H1 (cell line): ENCODE measurements around the gene CERKL. TPM values are rescaled to one million over a fixed set of nuclear protein-coding genes. Genes with fewer than 3 reads are reported as not detected.

ENCODE experiments used
- CTCF ChIA-PET: fragments of 300-600 bp; sonication (Branson Sonifier 250); formaldehyde crosslinking; loops from one replicate; lab custom pipeline; 2021; ENCODE audit not compliant: partially characterized antibody; lab: Charles Lee
- POLR2A ChIA-PET: fragments of 300-600 bp; sonication (Branson Sonifier 250); formaldehyde crosslinking; loops from one replicate; lab custom pipeline; 2021; ENCODE audit warnings: inconsistent platforms; ENCODE audit not compliant: partially characterized antibody; lab: Charles Lee
- DNase-seq, 2 experiments: peaks; one replicate each; pipeline versions ENCODE4 v3.0.0 to v3.0.0-alpha.2; 2010 to 2022; ENCODE audit warnings: low spot score in 2 of 2, low read depth in 1 of 2, mixed read lengths in 1 of 2
- FAIRE-seq: peaks from 2 replicates; lab custom pipeline; 2011; peaks lifted over from hg19 to GRCh38; lab: Jason Lieb, UNC
- H2AFZ ChIP-seq: 2 replicates; pipeline ENCODE4 v1.8.1; 2012; ENCODE audit warnings: low read length, inconsistent platforms
- H2AK5ac ChIP-seq: 2 replicates; pipeline ENCODE4 v1.6.1; 2013; ENCODE audit warnings: low read depth, low read length
- H2BK120ac ChIP-seq: replicated peaks from 2 replicates; pipeline ENCODE3; 2013; ENCODE audit warnings: low read depth, low read length, inconsistent platforms
- H2BK12ac ChIP-seq: 2 replicates; pipeline ENCODE4 v1.6.1; 2013; ENCODE audit warnings: low read depth, low read length
- H2BK15ac ChIP-seq: 2 replicates; pipeline ENCODE4 v1.6.1; 2013; ENCODE audit warnings: low read length
- H2BK20ac ChIP-seq: 2 replicates; pipeline ENCODE4 v1.6.1; 2013; ENCODE audit warnings: low read length
- H2BK5ac ChIP-seq: 2 replicates; pipeline ENCODE4 v1.6.1; 2013; ENCODE audit warnings: low read depth, low read length
- H3K14ac ChIP-seq: 2 replicates; pipeline ENCODE4 v1.6.1; 2013; ENCODE audit warnings: inconsistent platforms; ENCODE audit not compliant: insufficient read length
- H3K18ac ChIP-seq: 2 replicates; pipeline ENCODE4 v1.6.1; 2013; ENCODE audit warnings: low read length; ENCODE audit errors: extremely low read depth
- H3K23ac ChIP-seq: 2 replicates; pipeline ENCODE4 v1.6.1; 2013; ENCODE audit warnings: inconsistent platforms; ENCODE audit not compliant: insufficient read length
- H3K23me2 ChIP-seq: 2 replicates; pipeline ENCODE4 v1.6.1; 2013; ENCODE audit warnings: low read depth, low read length
- H3K27ac ChIP-seq: 2 replicates; pipeline ENCODE4 v1.6.1; 2011; ENCODE audit warnings: low read depth, low read length, inconsistent platforms
- H3K27me3 ChIP-seq, 4 experiments: replicated peaks in 1 of 4; 1 replicate in 1 of 4; 2 replicates in 3 of 4; pipeline versions ENCODE4 v1.6.1 to v1.8.1; 2011 to 2013; ENCODE audit warnings: low read length in 3 of 4, mild to moderate bottlenecking in 3 of 4, inconsistent platforms in 2 of 4, mixed read lengths in 2 of 4, moderate library complexity in 1 of 4; ENCODE audit not compliant: control insufficient read depth in 3 of 4, insufficient read depth in 3 of 4; ENCODE audit errors: extremely low read depth in 1 of 4
- H3K36me3 ChIP-seq, 4 experiments: 2 replicates each; pipeline versions ENCODE4 v1.6.1 to v1.8.1; 2011 to 2013; ENCODE audit warnings: mild to moderate bottlenecking in 4 of 4, low read length in 3 of 4, moderate library complexity in 2 of 4, control low read depth in 1 of 4, inconsistent platforms in 1 of 4; ENCODE audit not compliant: insufficient read depth in 4 of 4, control insufficient read depth in 2 of 4
- H3K4ac ChIP-seq: replicated peaks from 2 replicates; pipeline ENCODE3; 2013; ENCODE audit warnings: low read length, low read depth, mixed read lengths, inconsistent platforms; ENCODE audit not compliant: insufficient read length
- H3K4me1 ChIP-seq, 4 experiments: replicated peaks in 1 of 4; 1 replicate in 1 of 4; 2 replicates in 3 of 4; pipeline versions ENCODE4 v1.6.1 to v1.8.1; 2011 to 2013; ENCODE audit warnings: low read length in 3 of 4, inconsistent platforms in 2 of 4, mixed read lengths in 1 of 4; ENCODE audit not compliant: insufficient read depth in 4 of 4, control insufficient read depth in 3 of 4
- H3K4me2 ChIP-seq, 2 experiments: 2 replicates each; pipeline versions ENCODE4 v1.6.1 to v1.8.1; 2011 to 2013; ENCODE audit warnings: low read depth in 2 of 2, low read length in 2 of 2, control low read depth in 1 of 2, inconsistent platforms in 1 of 2, mild to moderate bottlenecking in 1 of 2; ENCODE audit not compliant: insufficient read depth in 1 of 2
- H3K4me3 ChIP-seq, 4 experiments: fragments of 200-600, 300-600 bp in 1 of 4; sonication (generic), shearing (Covaris generic), sonication (Bioruptor Twin) in 1 of 4; 2 replicates each; pipeline versions ENCODE4 v1.5.1 to v1.8.1; 2011 to 2016; ENCODE audit warnings: low read length in 4 of 4, low read depth in 3 of 4, control low read depth in 2 of 4, inconsistent platforms in 2 of 4, mild to moderate bottlenecking in 2 of 4, mixed read lengths in 1 of 4, moderate library complexity in 1 of 4; ENCODE audit not compliant: insufficient read depth in 2 of 4; ENCODE audit errors: extremely low read depth in 1 of 4
- H3K56ac ChIP-seq: replicated peaks from 2 replicates; pipeline ENCODE3; 2013; ENCODE audit warnings: low read depth, mild to moderate bottlenecking, mixed read lengths, low read length, inconsistent platforms; ENCODE audit not compliant: insufficient read length
- H3K79me1 ChIP-seq: 2 replicates; pipeline ENCODE4 v1.6.1; 2013; ENCODE audit warnings: low read depth, low read length, control low read depth
- H3K79me2 ChIP-seq, 2 experiments: 2 replicates each; pipeline versions ENCODE4 v1.6.1 to v1.8.1; 2012 to 2013; ENCODE audit warnings: low read length in 2 of 2, mild to moderate bottlenecking in 2 of 2, inconsistent platforms in 1 of 2; ENCODE audit not compliant: insufficient read depth in 2 of 2, control insufficient read depth in 1 of 2
- H3K9ac ChIP-seq, 4 experiments: replicated peaks in 1 of 4; 1 replicate in 1 of 4; 2 replicates in 3 of 4; pipeline versions ENCODE4 v1.6.1 to v1.8.1; 2011 to 2013; ENCODE audit warnings: low read depth in 3 of 4, low read length in 3 of 4, control low read depth in 2 of 4, mild to moderate bottlenecking in 2 of 4, moderate library complexity in 2 of 4, inconsistent platforms in 1 of 4; ENCODE audit errors: extremely low read depth in 1 of 4
- H3K9me3 ChIP-seq, 2 experiments: 2 replicates each; pipeline versions ENCODE4 v1.6.1 to v1.8.1; 2012 to 2013; ENCODE audit warnings: mild to moderate bottlenecking in 2 of 2, moderate library complexity in 2 of 2, control low read depth in 1 of 2, inconsistent platforms in 1 of 2, low read depth in 1 of 2, low read length in 1 of 2, mixed read lengths in 1 of 2; ENCODE audit not compliant: insufficient read depth in 2 of 2
- H4K20me1 ChIP-seq, 2 experiments: replicated peaks in 1 of 2; 2 replicates each; pipeline versions ENCODE3 to v1.8.1; 2011 to 2013; ENCODE audit warnings: inconsistent platforms in 2 of 2, low read length in 2 of 2, mild to moderate bottlenecking in 1 of 2; ENCODE audit not compliant: insufficient read depth in 2 of 2, control insufficient read depth in 1 of 2
- H4K5ac ChIP-seq: 2 replicates; pipeline ENCODE4 v1.6.1; 2013; ENCODE audit warnings: low read length, low read depth, mixed read lengths, inconsistent platforms; ENCODE audit not compliant: insufficient read length
- H4K8ac ChIP-seq: 2 replicates; pipeline ENCODE4 v1.8.0; 2013; ENCODE audit warnings: mild to moderate bottlenecking, moderate library complexity, low read length, inconsistent platforms; ENCODE audit not compliant: insufficient read depth; ENCODE audit errors: extremely low read depth
- H4K91ac ChIP-seq: replicated peaks from 2 replicates; pipeline ENCODE3; 2013; ENCODE audit warnings: low read length, mixed read lengths, inconsistent platforms; ENCODE audit not compliant: insufficient read length
- CHD2 ChIP-seq: IDR thresholded peaks from 2 replicates; pipeline ENCODE4 v1.6.1; 2012; ENCODE audit warnings: low read length, improper control_type of control experiment
- CTBP2 ChIP-seq: IDR thresholded peaks from 2 replicates; pipeline ENCODE4 v1.7.0; 2011; ENCODE audit warnings: borderline replicate concordance, mild to moderate bottlenecking, moderate library complexity, mixed read lengths, low read length; ENCODE audit not compliant: insufficient read depth, insufficient read length
- FOSL1 ChIP-seq: IDR thresholded peaks from 2 replicates; pipeline ENCODE4 v1.6.1; 2011; ENCODE audit warnings: mild to moderate bottlenecking, low read depth, low read length, moderate library complexity; ENCODE audit not compliant: insufficient read depth
- GTF2F1 ChIP-seq: IDR thresholded peaks from 2 replicates; pipeline ENCODE4 v1.6.1; 2012; ENCODE audit warnings: low read depth, low read length, improper control_type of control experiment, borderline replicate concordance
- HDAC2 ChIP-seq, 2 experiments: fragments of 300-600 bp in 1 of 2; sonication (generic) in 1 of 2; IDR thresholded peaks; 2 replicates each; pipeline ENCODE4 v1.6.1; 2011 to 2012; ENCODE audit warnings: low read depth in 2 of 2, low read length in 2 of 2, mild to moderate bottlenecking in 2 of 2, moderate library complexity in 2 of 2, borderline replicate concordance in 1 of 2, inconsistent platforms in 1 of 2
- HDAC6 ChIP-seq: IDR thresholded peaks from one replicate; pipeline ENCODE4 v1.7.1; 2012; ENCODE audit warnings: low read depth, mild to moderate bottlenecking, inconsistent platforms, low read length, moderate library complexity
- POLR2A ChIP-seq, 2 experiments: IDR thresholded peaks; 1 replicate in 1 of 2; 2 replicates in 1 of 2; pipeline ENCODE4 v1.6.1; 2011; ENCODE audit warnings: low read depth in 2 of 2, low read length in 2 of 2, mild to moderate bottlenecking in 2 of 2; ENCODE audit errors: control extremely low read depth in 1 of 2
- SP2 ChIP-seq: IDR thresholded peaks from 2 replicates; pipeline ENCODE4 v1.6.1; 2012; ENCODE audit warnings: mild to moderate bottlenecking, low read length, inconsistent platforms
- SP4 ChIP-seq: IDR thresholded peaks from 2 replicates; pipeline ENCODE4 v1.6.1; 2012; ENCODE audit warnings: low read length, inconsistent platforms
- TBP ChIP-seq: IDR thresholded peaks from 2 replicates; pipeline ENCODE4 v1.6.1; 2011; ENCODE audit warnings: low read depth, low read length, improper control_type of control experiment
- YY1 ChIP-seq: IDR thresholded peaks from 2 replicates; pipeline ENCODE4 v1.6.1; 2011; ENCODE audit warnings: low read depth, mild to moderate bottlenecking, low read length
- WGBS, 2 experiments: shearing (Covaris generic) in 1 of 2; methylation state at CpG; one replicate each; pipeline versions ENCODE4 v1.1.6 to v1.1.7; 2013 to 2015; ENCODE audit warnings: low lambda C conversion rate in 2 of 2, mixed read lengths in 2 of 2, inconsistent platforms in 1 of 2, low coverage in 1 of 2, missing lambda C conversion rate in 1 of 2; ENCODE audit not compliant: insufficient replicate concordance in 2 of 2, insufficient coverage in 1 of 2, insufficient read length in 1 of 2; ENCODE audit errors: extremely low coverage in 1 of 2, missing lambda C conversion rate in 1 of 2; 5-methylcytosine and 5-hydroxymethylcytosine counted together
- polyA plus RNA-seq, 7 experiments: library from polyadenylated mRNA; depleted of rRNA in 3 of 7; stranded (reverse) in 5 of 7; unstranded in 2 of 7; fragments of >200 nt in 5 of 7; fragments of 200-250 nt in 2 of 7; gene quantifications; 1 replicate in 5 of 7; 2 replicates in 1 of 7; 4 replicates in 1 of 7; pipeline versions ENCODE4 v1.2.1 to v1.2.3, GENCODE V29; 2011 to 2013; ENCODE audit warnings: missing spikeins in 2 of 7, mixed read lengths in 2 of 7
- total RNA-seq: library from RNA; stranded (reverse); fragmentation: NEBNext Ultra II Directional; extraction: Animal tissue kit (Norgen Biotek cat#: 25700); gene quantifications from 2 replicates; pipeline ENCODE4 v1.2.1, GENCODE V29; 2021

CERKL gene
- total and polyA plus RNA-seq, 2 of the 8 experiments (the other 6 are each of a cell fraction or from before 2014, with no cell fraction given): 0.05 TPM; not detected in 1

GRCh38 chr2:181523756-181524155 lies 133.1 kb downstream of the CERKL start:
- H3K4ac ChIP-seq: no peak overlapping the region
- H4K91ac ChIP-seq: no peak overlapping the region
- H3K18ac ChIP-seq: no peak overlapping the region
- FAIRE-seq (no peak), DNase-seq (no peak)
- CTCF ChIA-PET: interaction anchor here (1.0 kb wide), 1 partner anchor 305 kb away, joined by 3 read pairs; no protein-coding TSS in a partner anchor
- H3K79me1 ChIP-seq: no peaks in the 10 kb centered on the region
- H3K4me3 ChIP-seq: no peak overlapping the region
- no peak overlapping the region for H3K27ac ChIP-seq
- no peak overlapping the region for H2AFZ ChIP-seq
- no peaks in the 10 kb centered on the region for H3K4me1 ChIP-seq
- no peaks in the 10 kb centered on the region for H3K79me2 ChIP-seq
- no peak overlapping the region for H3K56ac ChIP-seq
- no peak overlapping the region; the same call in 1 of the 2 replicates for H2BK12ac ChIP-seq
- H3K36me3 ChIP-seq: no peaks in the 10 kb centered on the region
- no peak overlapping the region for H3K23ac ChIP-seq
- POLR2A ChIA-PET: no interaction called here
- H4K20me1 ChIP-seq: no peaks in the 10 kb centered on the region
- 89% methylated on average over 5 of the region's 5 CpGs; no CpG with 5 or more reads in 1 of the 2 experiments for WGBS, 2 experiments
- H3K9ac ChIP-seq: no peak overlapping the region
- H3K14ac ChIP-seq: no peak overlapping the region
- H3K4me2 ChIP-seq: no peak overlapping the region
- H3K9me3 ChIP-seq: no peaks in the 10 kb centered on the region
- no peak overlapping the region for H4K5ac ChIP-seq
- no peaks in the 10 kb centered on the region for H3K27me3 ChIP-seq
- H2BK120ac ChIP-seq: no peak overlapping the region
- H2BK15ac ChIP-seq: no peak overlapping the region
- H4K8ac ChIP-seq: no peak overlapping the region
- H2AK5ac ChIP-seq: no peak overlapping the region
- no peak overlapping the region for H2BK5ac ChIP-seq
- no peaks in the 10 kb centered on the region for H3K23me2 ChIP-seq
- H2BK20ac ChIP-seq: no peak overlapping the region
- TF ChIP-seq HDAC2 (IDR thresholded peaks at IDR 0.05; ENCODE audit: borderline replicate concordance in 1 of 2, low read depth in 2 of 2, low read length in 2 of 2) (no peak), SP4 (no peak), CTBP2 (no peak), CHD2 (no peak), GTF2F1 (no peak), SP2 (no peak), HDAC6 (no peak), FOSL1 (no peak), YY1 (no peak), POLR2A (IDR thresholded peaks at IDR 0.05; ENCODE audit: control extremely low read depth in 1 of 2, low read depth in 2 of 2, low read length in 2 of 2) (no peak), TBP (no peak)
